Measurements from ENCODE around the gene BPIFB3. TPM values are rescaled to one million over a fixed set of nuclear protein-coding genes. Genes with fewer than 3 reads are reported as not detected.

The BPIFB3 gene
- total RNA-seq, 5 donors from 2014 or later (not counting 1 experiment from before 2014, with no cell fraction given): not detected

GRCh38 chr20:33068251-33068939 is 14.7 kb downstream of the BPIFB3 start:
- ATAC-seq (replicated peaks in 1 of 4) (no peak), DNase-seq (no peak)
- Histone ChIP-seq H3K36me3 (ENCODE audit: control insufficient read depth in 2 of 2, extremely low read depth in 1 of 2, insufficient read depth in 1 of 2, low read length in 1 of 2) (no peaks in the 10 kb centered on the region), H3K27me3 (replicated peaks in 1 of 2; ENCODE audit: control insufficient read depth in 2 of 2, extremely low read depth in 1 of 2, insufficient read depth in 2 of 2, low read length in 1 of 2) (no peaks in the 10 kb centered on the region), H3K27ac (ENCODE audit: low read length) (no peak overlapping the region), H3K4me3 (ENCODE audit: control insufficient read depth in 1 of 2, extremely low read depth in 1 of 2, low read length in 1 of 2) (no peak overlapping the region), H3K9me3 (no peaks in the 10 kb centered on the region), H3K4me1 (ENCODE audit: control insufficient read depth in 1 of 2, extremely low read depth in 1 of 2, insufficient read depth in 2 of 2, low read length in 2 of 2) (peaks cover 0 to 3% of the 10 kb centered on the region in 2 experiments)
- no peak overlapping the region for H3K27ac Mint-ChIP-seq
- H3K4me3 Mint-ChIP-seq: no peak overlapping the region
- no peaks in the 10 kb centered on the region for H3K27me3 Mint-ChIP-seq
- ChIA-PET CTCF (interaction anchor here in 1 of 2 donors (0.6 to 0.7 kb wide), 2 partner anchors 9 to 316 kb away, joined by 4 to 5 read pairs; no protein-coding TSS in a partner anchor), POLR2A (no interaction called here)
- H3K36me3 Mint-ChIP-seq: no peaks in the 10 kb centered on the region
- H3K4me1 Mint-ChIP-seq: peaks cover 6 to 31% (median 9%) of the 10 kb centered on the region in 3 donors
- 75% methylated on average over 10 of the region's 12 CpGs for WGBS (ENCODE audit: insufficient coverage)
- no peaks in the 10 kb centered on the region for H3K9me3 Mint-ChIP-seq

DNA sequence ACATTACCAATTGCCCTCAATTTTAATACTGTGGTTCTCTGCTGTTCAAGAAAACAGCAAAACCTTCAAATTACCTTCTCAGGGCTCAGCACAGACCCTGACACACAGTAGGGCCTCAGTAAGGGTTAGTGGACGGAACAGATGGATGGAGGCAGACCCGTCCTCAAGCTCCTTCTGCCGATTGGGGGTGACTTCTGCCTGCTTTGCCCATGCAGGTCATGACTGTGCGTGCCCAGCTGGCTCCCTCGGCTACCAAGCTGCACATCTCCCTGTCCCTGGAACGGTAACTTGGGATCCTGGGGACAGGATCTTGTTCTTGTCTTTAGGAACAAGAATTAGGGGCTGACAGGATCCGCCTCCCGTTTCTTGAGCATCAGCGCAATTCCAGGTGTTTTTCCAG is 16.0 kb downstream of the BPIFB3 start:
- Histone ChIP-seq H3K4me1 (ENCODE audit: control insufficient read depth in 1 of 2, extremely low read depth in 1 of 2, insufficient read depth in 2 of 2, low read length in 2 of 2) (peaks cover 0 to 3% of the 10 kb centered on the region in 2 experiments), H3K27me3 (replicated peaks in 1 of 2; ENCODE audit: control insufficient read depth in 2 of 2, extremely low read depth in 1 of 2, insufficient read depth in 2 of 2, low read length in 1 of 2) (no peaks in the 10 kb centered on the region), H3K4me3 (ENCODE audit: control insufficient read depth in 1 of 2, extremely low read depth in 1 of 2, low read length in 1 of 2) (no peak overlapping the region), H3K27ac (ENCODE audit: low read length) (no peak overlapping the region), H3K36me3 (ENCODE audit: control insufficient read depth in 2 of 2, extremely low read depth in 1 of 2, insufficient read depth in 1 of 2, low read length in 1 of 2) (no peaks in the 10 kb centered on the region), H3K9me3 (no peaks in the 10 kb centered on the region)
- no peaks in the 10 kb centered on the region for H3K9me3 Mint-ChIP-seq
- ATAC-seq (replicated peaks in 1 of 4): no peak
- H3K27ac Mint-ChIP-seq: no peak overlapping the region
- no peaks in the 10 kb centered on the region for H3K27me3 Mint-ChIP-seq
- CTCF ChIA-PET: no interaction called here
- H3K36me3 Mint-ChIP-seq: no peaks in the 10 kb centered on the region
- no peak for DNase-seq
- H3K4me1 Mint-ChIP-seq: peaks cover 6 to 38% (median 9%) of the 10 kb centered on the region in 3 donors
- H3K4me3 Mint-ChIP-seq: no peak overlapping the region
- 94% methylated on average over 9 of the region's 9 CpGs for WGBS (ENCODE audit: insufficient coverage)
- POLR2A ChIA-PET: no interaction called here

- no peak overlapping the region for H3K27ac ChIP-seq (ENCODE audit: low read length)
- H3K36me3 ChIP-seq (ENCODE audit: control insufficient read depth in 2 of 2, extremely low read depth in 1 of 2, insufficient read depth in 1 of 2, low read length in 1 of 2): no peaks in the 10 kb centered on the region
- no peak overlapping the region for H3K4me3 Mint-ChIP-seq
- WGBS (ENCODE audit: insufficient coverage): 93% methylated on average over 16 of the region's 19 CpGs
- H3K4me3 ChIP-seq (ENCODE audit: control insufficient read depth in 1 of 2, extremely low read depth in 1 of 2, low read length in 1 of 2): no peak overlapping the region
- ChIA-PET CTCF (no interaction called here), POLR2A (no interaction called here)
- H3K27me3 Mint-ChIP-seq: no peaks in the 10 kb centered on the region
- ATAC-seq (replicated peaks in 1 of 4) (no peak), DNase-seq (no peak)
- H3K36me3 Mint-ChIP-seq: no peaks in the 10 kb centered on the region
- H3K4me1 ChIP-seq (ENCODE audit: control insufficient read depth in 1 of 2, extremely low read depth in 1 of 2, insufficient read depth in 2 of 2, low read length in 2 of 2): peaks cover 0 to 3% of the 10 kb centered on the region in 2 experiments
- no peaks in the 10 kb centered on the region for H3K9me3 ChIP-seq
- H3K27me3 ChIP-seq (replicated peaks in 1 of 2; ENCODE audit: control insufficient read depth in 2 of 2, extremely low read depth in 1 of 2, insufficient read depth in 2 of 2, low read length in 1 of 2): no peaks in the 10 kb centered on the region
- H3K9me3 Mint-ChIP-seq: no peaks in the 10 kb centered on the region
- peaks cover 6 to 39% (median 9%) of the 10 kb centered on the region in 3 donors for H3K4me1 Mint-ChIP-seq
- no peak overlapping the region for H3K27ac Mint-ChIP-seq
These were observed 16.7 kb downstream of the BPIFB3 start for GRCh38 chr20:33070111-33071053.

DNA sequence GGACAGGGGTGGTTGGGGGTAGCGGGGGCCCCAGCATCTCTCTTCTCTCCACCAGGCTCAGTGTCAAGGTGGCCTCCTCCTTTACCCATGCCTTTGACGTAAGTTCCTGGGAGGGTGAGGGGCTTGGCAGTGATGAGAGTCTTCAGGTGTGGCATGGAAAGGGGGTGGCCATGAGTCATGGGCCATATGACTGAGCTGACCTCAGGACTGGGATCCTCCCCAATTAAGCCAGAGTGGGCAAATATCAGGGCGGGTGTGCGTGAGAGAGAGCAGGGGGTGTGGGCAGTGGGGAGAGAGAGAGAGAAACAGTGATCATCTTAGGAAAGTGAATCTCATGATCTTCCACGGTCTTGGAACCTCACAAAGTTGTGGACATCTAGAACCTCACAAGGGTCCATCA is 17.5 kb downstream of the BPIFB3 start:
- H3K27me3 ChIP-seq (replicated peaks in 1 of 2; ENCODE audit: control insufficient read depth in 2 of 2, extremely low read depth in 1 of 2, insufficient read depth in 2 of 2, low read length in 1 of 2): no peaks in the 10 kb centered on the region
- Mint-ChIP-seq H3K27me3 (no peaks in the 10 kb centered on the region), H3K9me3 (no peaks in the 10 kb centered on the region), H3K4me3 (no peak overlapping the region), H3K27ac (no peak overlapping the region), H3K36me3 (no peaks in the 10 kb centered on the region), H3K4me1 (peaks cover 6 to 42% (median 9%) of the 10 kb centered on the region in 3 donors)
- peaks cover 0 to 3% of the 10 kb centered on the region in 2 experiments for H3K4me1 ChIP-seq (ENCODE audit: control insufficient read depth in 1 of 2, extremely low read depth in 1 of 2, insufficient read depth in 2 of 2, low read length in 2 of 2)
- WGBS (ENCODE audit: insufficient coverage): no CpG with 5 or more reads among the region's 5 CpGs
- H3K4me3 ChIP-seq (ENCODE audit: control insufficient read depth in 1 of 2, extremely low read depth in 1 of 2, low read length in 1 of 2): no peak overlapping the region
- ChIA-PET POLR2A (no interaction called here), CTCF (interaction anchor here in 1 of 2 donors (0.6 kb wide), 2 partner anchors 168 to 624 kb away, joined by 3 read pairs; no protein-coding TSS in a partner anchor)
- no peak overlapping the region for H3K27ac ChIP-seq (ENCODE audit: low read length)
- H3K9me3 ChIP-seq: no peaks in the 10 kb centered on the region
- DNase-seq (no peak), ATAC-seq (replicated peaks in 1 of 4) (no peak)
- no peaks in the 10 kb centered on the region for H3K36me3 ChIP-seq (ENCODE audit: control insufficient read depth in 2 of 2, extremely low read depth in 1 of 2, insufficient read depth in 1 of 2, low read length in 1 of 2)

GRCh38 chr20:33072362-33072761 is 18.7 kb downstream of the BPIFB3 start:
- WGBS (ENCODE audit: insufficient coverage): 100% methylated on average over 2 of the region's 4 CpGs
- Histone ChIP-seq H3K4me1 (ENCODE audit: control insufficient read depth in 1 of 2, extremely low read depth in 1 of 2, insufficient read depth in 2 of 2, low read length in 2 of 2) (peaks cover 0 to 6% of the 10 kb centered on the region in 2 experiments), H3K4me3 (ENCODE audit: control insufficient read depth in 1 of 2, extremely low read depth in 1 of 2, low read length in 1 of 2) (no peak overlapping the region), H3K27me3 (replicated peaks in 1 of 2; ENCODE audit: control insufficient read depth in 2 of 2, extremely low read depth in 1 of 2, insufficient read depth in 2 of 2, low read length in 1 of 2) (peaks cover 0 to 5% of the 10 kb centered on the region in 2 experiments), H3K36me3 (ENCODE audit: control insufficient read depth in 2 of 2, extremely low read depth in 1 of 2, insufficient read depth in 1 of 2, low read length in 1 of 2) (no peaks in the 10 kb centered on the region), H3K27ac (ENCODE audit: low read length) (no peak overlapping the region), H3K9me3 (no peaks in the 10 kb centered on the region)
- peaks cover 6 to 38% (median 12%) of the 10 kb centered on the region in 3 donors for H3K4me1 Mint-ChIP-seq
- no peaks in the 10 kb centered on the region for H3K27me3 Mint-ChIP-seq
- ATAC-seq (replicated peaks in 1 of 4): no peak
- ChIA-PET CTCF (no interaction called here), POLR2A (no interaction called here)
- no peak overlapping the region for H3K27ac Mint-ChIP-seq
- DNase-seq: no peak
- H3K4me3 Mint-ChIP-seq: no peak overlapping the region
- no peaks in the 10 kb centered on the region for H3K36me3 Mint-ChIP-seq
- H3K9me3 Mint-ChIP-seq: no peaks in the 10 kb centered on the region

- Mint-ChIP-seq H3K27ac (no peak overlapping the region), H3K9me3 (no peaks in the 10 kb centered on the region), H3K4me3 (no peak overlapping the region), H3K27me3 (no peaks in the 10 kb centered on the region), H3K4me1 (peaks cover 5 to 33% (median 11%) of the 10 kb centered on the region in 3 donors), H3K36me3 (no peaks in the 10 kb centered on the region)
- Histone ChIP-seq H3K27ac (ENCODE audit: low read length) (no peak overlapping the region), H3K4me1 (ENCODE audit: control insufficient read depth in 1 of 2, extremely low read depth in 1 of 2, insufficient read depth in 2 of 2, low read length in 2 of 2) (peaks cover 0 to 6% of the 10 kb centered on the region in 2 experiments), H3K27me3 (replicated peaks in 1 of 2; ENCODE audit: control insufficient read depth in 2 of 2, extremely low read depth in 1 of 2, insufficient read depth in 2 of 2, low read length in 1 of 2) (peaks cover 0 to 5% of the 10 kb centered on the region in 2 experiments), H3K36me3 (ENCODE audit: control insufficient read depth in 2 of 2, extremely low read depth in 1 of 2, insufficient read depth in 1 of 2, low read length in 1 of 2) (no peaks in the 10 kb centered on the region), H3K9me3 (no peaks in the 10 kb centered on the region), H3K4me3 (ENCODE audit: control insufficient read depth in 1 of 2, extremely low read depth in 1 of 2, low read length in 1 of 2) (no peak overlapping the region)
- no peak for DNase-seq
- ChIA-PET POLR2A (no interaction called here), CTCF (no interaction called here)
- WGBS (ENCODE audit: insufficient coverage): 71% methylated on average over 1 of the region's 2 CpGs
- no peak for ATAC-seq (replicated peaks in 1 of 4)
These were observed 19.1 kb downstream of the BPIFB3 start for GRCh38 chr20:33072813-33073212.

All from T-cell (primary cell).